ENCODE results near the gene ECHS1. TPM values are rescaled to one million over a fixed set of nuclear protein-coding genes. Genes with fewer than 3 reads are reported as not detected.
A peak's percentile ranks its signal among the peaks of the same experiment; 100 is the strongest.

The ECHS1 gene
- total and polyA plus RNA-seq, 2 of the 8 experiments (the other 6 are each of a cell fraction or from before 2014, with no cell fraction given), result 41.7 to 101 TPM

DNA sequence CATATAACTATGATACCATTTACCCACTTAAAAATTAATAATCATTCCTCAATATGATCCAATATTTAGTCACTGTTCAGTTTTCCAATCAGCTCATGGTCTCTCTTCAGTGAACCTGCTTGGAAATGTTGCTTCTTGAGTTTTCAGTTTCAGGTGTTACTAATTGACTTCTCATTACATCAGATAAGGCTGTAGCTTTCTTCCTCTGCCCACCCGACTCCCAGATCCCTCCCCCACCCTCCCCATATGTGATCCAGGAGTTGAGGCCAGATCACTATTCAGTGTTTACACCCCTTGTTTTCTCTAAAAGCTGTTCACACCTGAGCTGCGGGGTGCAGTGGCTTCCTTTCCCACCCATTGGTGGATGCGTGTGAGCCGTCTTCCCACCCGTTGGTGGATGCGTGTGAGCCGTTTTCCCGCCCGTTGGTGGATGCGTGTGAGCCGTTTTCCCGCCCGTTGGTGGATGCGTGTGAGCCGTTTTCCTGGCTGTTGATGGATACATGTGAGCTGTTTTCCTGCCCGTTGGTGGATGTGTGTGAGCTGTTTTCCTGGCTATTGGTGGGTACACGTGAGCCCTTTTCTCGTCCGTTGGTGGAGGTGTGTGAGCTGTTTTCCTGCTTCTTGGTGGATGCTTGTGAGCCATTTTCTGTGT lies 17.6 kb upstream of the ECHS1 start (continued):
- TF ChIP-seq, protein P1, sequence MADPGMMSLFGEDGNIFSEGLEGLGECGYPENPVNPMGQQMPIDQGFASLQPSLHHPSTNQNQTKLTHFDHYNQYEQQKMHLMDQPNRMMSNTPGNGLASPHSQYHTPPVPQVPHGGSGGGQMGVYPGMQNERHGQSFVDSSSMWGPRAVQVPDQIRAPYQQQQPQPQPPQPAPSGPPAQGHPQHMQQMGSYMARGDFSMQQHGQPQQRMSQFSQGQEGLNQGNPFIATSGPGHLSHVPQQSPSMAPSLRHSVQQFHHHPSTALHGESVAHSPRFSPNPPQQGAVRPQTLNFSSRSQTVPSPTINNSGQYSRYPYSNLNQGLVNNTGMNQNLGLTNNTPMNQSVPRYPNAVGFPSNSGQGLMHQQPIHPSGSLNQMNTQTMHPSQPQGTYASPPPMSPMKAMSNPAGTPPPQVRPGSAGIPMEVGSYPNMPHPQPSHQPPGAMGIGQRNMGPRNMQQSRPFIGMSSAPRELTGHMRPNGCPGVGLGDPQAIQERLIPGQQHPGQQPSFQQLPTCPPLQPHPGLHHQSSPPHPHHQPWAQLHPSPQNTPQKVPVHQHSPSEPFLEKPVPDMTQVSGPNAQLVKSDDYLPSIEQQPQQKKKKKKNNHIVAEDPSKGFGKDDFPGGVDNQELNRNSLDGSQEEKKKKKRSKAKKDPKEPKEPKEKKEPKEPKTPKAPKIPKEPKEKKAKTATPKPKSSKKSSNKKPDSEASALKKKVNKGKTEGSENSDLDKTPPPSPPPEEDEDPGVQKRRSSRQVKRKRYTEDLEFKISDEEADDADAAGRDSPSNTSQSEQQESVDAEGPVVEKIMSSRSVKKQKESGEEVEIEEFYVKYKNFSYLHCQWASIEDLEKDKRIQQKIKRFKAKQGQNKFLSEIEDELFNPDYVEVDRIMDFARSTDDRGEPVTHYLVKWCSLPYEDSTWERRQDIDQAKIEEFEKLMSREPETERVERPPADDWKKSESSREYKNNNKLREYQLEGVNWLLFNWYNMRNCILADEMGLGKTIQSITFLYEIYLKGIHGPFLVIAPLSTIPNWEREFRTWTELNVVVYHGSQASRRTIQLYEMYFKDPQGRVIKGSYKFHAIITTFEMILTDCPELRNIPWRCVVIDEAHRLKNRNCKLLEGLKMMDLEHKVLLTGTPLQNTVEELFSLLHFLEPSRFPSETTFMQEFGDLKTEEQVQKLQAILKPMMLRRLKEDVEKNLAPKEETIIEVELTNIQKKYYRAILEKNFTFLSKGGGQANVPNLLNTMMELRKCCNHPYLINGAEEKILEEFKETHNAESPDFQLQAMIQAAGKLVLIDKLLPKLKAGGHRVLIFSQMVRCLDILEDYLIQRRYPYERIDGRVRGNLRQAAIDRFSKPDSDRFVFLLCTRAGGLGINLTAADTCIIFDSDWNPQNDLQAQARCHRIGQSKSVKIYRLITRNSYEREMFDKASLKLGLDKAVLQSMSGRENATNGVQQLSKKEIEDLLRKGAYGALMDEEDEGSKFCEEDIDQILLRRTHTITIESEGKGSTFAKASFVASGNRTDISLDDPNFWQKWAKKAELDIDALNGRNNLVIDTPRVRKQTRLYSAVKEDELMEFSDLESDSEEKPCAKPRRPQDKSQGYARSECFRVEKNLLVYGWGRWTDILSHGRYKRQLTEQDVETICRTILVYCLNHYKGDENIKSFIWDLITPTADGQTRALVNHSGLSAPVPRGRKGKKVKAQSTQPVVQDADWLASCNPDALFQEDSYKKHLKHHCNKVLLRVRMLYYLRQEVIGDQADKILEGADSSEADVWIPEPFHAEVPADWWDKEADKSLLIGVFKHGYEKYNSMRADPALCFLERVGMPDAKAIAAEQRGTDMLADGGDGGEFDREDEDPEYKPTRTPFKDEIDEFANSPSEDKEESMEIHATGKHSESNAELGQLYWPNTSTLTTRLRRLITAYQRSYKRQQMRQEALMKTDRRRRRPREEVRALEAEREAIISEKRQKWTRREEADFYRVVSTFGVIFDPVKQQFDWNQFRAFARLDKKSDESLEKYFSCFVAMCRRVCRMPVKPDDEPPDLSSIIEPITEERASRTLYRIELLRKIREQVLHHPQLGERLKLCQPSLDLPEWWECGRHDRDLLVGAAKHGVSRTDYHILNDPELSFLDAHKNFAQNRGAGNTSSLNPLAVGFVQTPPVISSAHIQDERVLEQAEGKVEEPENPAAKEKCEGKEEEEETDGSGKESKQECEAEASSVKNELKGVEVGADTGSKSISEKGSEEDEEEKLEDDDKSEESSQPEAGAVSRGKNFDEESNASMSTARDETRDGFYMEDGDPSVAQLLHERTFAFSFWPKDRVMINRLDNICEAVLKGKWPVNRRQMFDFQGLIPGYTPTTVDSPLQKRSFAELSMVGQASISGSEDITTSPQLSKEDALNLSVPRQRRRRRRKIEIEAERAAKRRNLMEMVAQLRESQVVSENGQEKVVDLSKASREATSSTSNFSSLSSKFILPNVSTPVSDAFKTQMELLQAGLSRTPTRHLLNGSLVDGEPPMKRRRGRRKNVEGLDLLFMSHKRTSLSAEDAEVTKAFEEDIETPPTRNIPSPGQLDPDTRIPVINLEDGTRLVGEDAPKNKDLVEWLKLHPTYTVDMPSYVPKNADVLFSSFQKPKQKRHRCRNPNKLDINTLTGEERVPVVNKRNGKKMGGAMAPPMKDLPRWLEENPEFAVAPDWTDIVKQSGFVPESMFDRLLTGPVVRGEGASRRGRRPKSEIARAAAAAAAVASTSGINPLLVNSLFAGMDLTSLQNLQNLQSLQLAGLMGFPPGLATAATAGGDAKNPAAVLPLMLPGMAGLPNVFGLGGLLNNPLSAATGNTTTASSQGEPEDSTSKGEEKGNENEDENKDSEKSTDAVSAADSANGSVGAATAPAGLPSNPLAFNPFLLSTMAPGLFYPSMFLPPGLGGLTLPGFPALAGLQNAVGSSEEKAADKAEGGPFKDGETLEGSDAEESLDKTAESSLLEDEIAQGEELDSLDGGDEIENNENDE (IDR thresholded peaks at IDR 0.05; ENCODE audit: insufficient replicate concordance, low read length), result no peak
- TF ChIP-seq E2F6 (IDR thresholded peaks at IDR 0.05), result peak; percentile 68; the same call in 1 of the 2 replicates
